Parathyroid adenoma (tissue), 2 donors: ENCODE results near the gene CYP46A1.
"Not testable (repeated sequence)": the region's sequence is repeated elsewhere in the genome, so short reads cannot be mapped to it uniquely, and the experiment has no call there.

Experiments used
- H2AFZ ChIP-seq: fragments of 300-600 bp; sonication (generic); one replicate; pipeline ENCODE4 v1.7.0; 2017; ENCODE audit warnings: antibody characterized with exemption, mild to moderate bottlenecking
- H3K27ac ChIP-seq: fragments of 300-600 bp; sonication (generic); one replicate; pipeline ENCODE4 v1.7.0; 2017
- H3K27me3 ChIP-seq: fragments of 300-600 bp; sonication (generic); one replicate; pipeline ENCODE4 v1.7.0; 2017; ENCODE audit warnings: low read length; ENCODE audit not compliant: control insufficient read depth, insufficient read depth
- H3K36me3 ChIP-seq: fragments of 300-600 bp; sonication (generic); one replicate; pipeline ENCODE4 v1.7.0; 2017; ENCODE audit warnings: low read length; ENCODE audit not compliant: control insufficient read depth, insufficient read depth
- H3K4me1 ChIP-seq: fragments of 300-600 bp; sonication (generic); one replicate; pipeline ENCODE4 v1.7.0; 2017; ENCODE audit warnings: control low read depth
- H3K4me2 ChIP-seq: fragments of 300-600 bp; sonication (generic); one replicate; pipeline ENCODE4 v1.7.0; 2017; ENCODE audit warnings: low read length
- H3K4me3 ChIP-seq: fragments of 300-600 bp; sonication (generic); one replicate; pipeline ENCODE4 v1.7.0; 2017; ENCODE audit warnings: low read depth, low read length
- H3K79me2 ChIP-seq: fragments of 300-600 bp; sonication (generic); one replicate; pipeline ENCODE4 v1.7.0; 2017; ENCODE audit warnings: control low read depth
- H3K9ac ChIP-seq: fragments of 300-600 bp; sonication (generic); one replicate; pipeline ENCODE4 v1.7.0; 2017; ENCODE audit warnings: mild to moderate bottlenecking
- H3K9me3 ChIP-seq: fragments of 300-600 bp; sonication (generic); one replicate; pipeline ENCODE4 v1.7.0; 2017; ENCODE audit warnings: low read length; ENCODE audit not compliant: control insufficient read depth
- CTCF ChIP-seq: fragments of 300-600 bp; sonication (generic); IDR thresholded peaks from one replicate; pipeline ENCODE4 v1.7.0; 2017; ENCODE audit warnings: antibody characterized with exemption, mild to moderate bottlenecking
- donor health status: primary hyperparathyroidism.

CYP46A1 gene

DNA sequence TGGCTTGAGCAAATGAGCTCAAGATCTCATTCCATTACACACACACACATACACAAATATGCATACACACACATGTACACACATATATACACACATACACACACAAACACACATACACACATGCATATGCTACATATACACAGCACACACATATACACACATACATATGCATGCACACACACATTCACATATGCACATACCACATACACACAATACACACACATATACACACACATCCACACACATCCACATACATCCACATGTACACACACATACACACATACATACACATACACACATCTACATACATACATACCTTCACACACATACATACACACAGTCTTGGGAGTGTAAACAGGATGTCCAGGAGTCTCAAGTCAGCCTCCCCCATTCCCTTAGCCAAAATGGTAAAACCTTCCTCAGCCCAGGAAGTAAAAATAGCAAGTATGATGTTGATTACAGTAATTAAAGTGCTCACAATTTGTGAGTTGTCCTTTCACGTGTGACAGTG lies 26.4 kb upstream of the CYP46A1 start:
- no peaks in the 10 kb centered on the region for H3K9me3 ChIP-seq
- H3K27me3 ChIP-seq = no peaks in the 10 kb centered on the region

GRCh38 chr14:99658218-99658845 lies 25.8 kb upstream of the CYP46A1 start:
- H2AFZ ChIP-seq = no peak overlapping the region
- H3K4me3 ChIP-seq = no peak overlapping the region
- H3K4me1 ChIP-seq = peaks cover 7% of the 10 kb centered on the region
- no peak overlapping the region for H3K27ac ChIP-seq
- H3K27me3 ChIP-seq = no peaks in the 10 kb centered on the region
- H3K9me3 ChIP-seq = no peaks in the 10 kb centered on the region
- H3K9ac ChIP-seq = no peak overlapping the region
- TF ChIP-seq CTCF = no peak
- H3K79me2 ChIP-seq = no peaks in the 10 kb centered on the region
- no peaks in the 10 kb centered on the region for H3K36me3 ChIP-seq
- H3K4me2 ChIP-seq = no peak overlapping the region

More for the DNA sequence above, 26.4 kb upstream of the CYP46A1 start:
- TF ChIP-seq CTCF = no peak
- Histone ChIP-seq H3K27ac (no peak overlapping the region), H3K9ac (no peak overlapping the region), H3K4me2 (no peak overlapping the region), H3K4me3 (no peak overlapping the region), H3K36me3 (no peaks in the 10 kb centered on the region), H3K4me1 (peaks cover 7% of the 10 kb centered on the region), H2AFZ (no peak overlapping the region), H3K79me2 (no peaks in the 10 kb centered on the region)

- Histone ChIP-seq H3K9me3 (no peaks in the 10 kb centered on the region), H3K9ac (no peak overlapping the region), H3K79me2 (no peaks in the 10 kb centered on the region), H3K4me3 (no peak overlapping the region), H3K27ac (no peak overlapping the region), H2AFZ (no peak overlapping the region), H3K4me1 (peaks cover 7% of the 10 kb centered on the region), H3K36me3 (no peaks in the 10 kb centered on the region), H3K27me3 (no peaks in the 10 kb centered on the region), H3K4me2 (no peak overlapping the region)
- TF ChIP-seq CTCF = no peak
Observed at GRCh38 chr14:99659333-99659741, 24.8 kb upstream of the CYP46A1 start.

GRCh38 chr14:99660006-99660566 lies 24.0 kb upstream of the CYP46A1 start:
- TF ChIP-seq CTCF = no peak
- Histone ChIP-seq H3K27me3 (no peaks in the 10 kb centered on the region), H2AFZ (peak overlapping the region; percentile 33), H3K9ac (no peak overlapping the region), H3K79me2 (no peaks in the 10 kb centered on the region), H3K4me2 (no peak overlapping the region), H3K4me1 (peaks cover 7% of the 10 kb centered on the region), H3K4me3 (no peak overlapping the region), H3K27ac (no peak overlapping the region), H3K36me3 (no peaks in the 10 kb centered on the region), H3K9me3 (no peaks in the 10 kb centered on the region)

DNA sequence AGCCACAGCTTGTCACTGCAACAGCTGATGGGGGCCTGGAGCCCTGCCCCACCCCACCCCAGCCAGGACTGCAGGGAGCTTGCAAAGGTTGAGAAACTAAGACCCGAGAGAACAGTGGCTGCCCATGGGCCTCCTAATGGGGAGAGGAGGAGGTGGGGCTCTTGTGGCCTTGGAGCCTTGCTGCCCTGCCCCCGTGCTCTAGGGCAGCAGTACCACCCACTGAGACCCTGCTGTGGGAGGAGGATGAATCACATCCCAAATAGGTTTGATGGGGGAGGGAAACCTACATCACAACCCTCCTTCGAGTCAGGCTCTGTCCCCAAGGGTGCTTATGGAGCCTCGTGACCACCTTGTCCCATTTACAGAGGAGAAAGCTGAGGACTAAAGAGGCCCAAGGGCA lies 23.3 kb upstream of the CYP46A1 start:
- H3K4me3 ChIP-seq = no peak overlapping the region
- no peak overlapping the region for H3K9ac ChIP-seq
- H3K4me2 ChIP-seq = no peak overlapping the region

DNA sequence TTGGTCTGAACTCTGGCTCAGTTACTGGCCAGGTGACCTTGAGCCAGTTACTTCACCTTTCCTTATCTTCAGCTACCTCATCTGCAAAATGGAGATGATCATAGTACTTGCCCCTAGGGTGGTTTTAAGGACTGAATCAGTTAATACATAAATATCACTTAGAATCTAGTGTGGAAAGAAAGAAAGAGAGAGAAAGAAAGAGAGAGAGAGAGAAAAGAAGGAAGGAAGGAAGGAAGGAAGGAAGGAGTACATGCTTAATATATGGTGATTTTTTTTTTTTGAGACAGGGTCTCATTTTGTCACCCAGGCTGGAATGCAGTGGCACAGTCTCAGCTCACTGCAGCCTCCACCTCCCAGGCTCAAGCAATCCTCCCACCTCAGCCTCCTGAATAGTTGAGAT lies 22.9 kb upstream of the CYP46A1 start:
- not testable (repeated sequence) for H3K36me3 ChIP-seq, H3K4me2 ChIP-seq, H3K79me2 ChIP-seq, H3K27me3 ChIP-seq, H3K9ac ChIP-seq, H3K27ac ChIP-seq, H2AFZ ChIP-seq, H3K9me3 ChIP-seq, H3K4me1 ChIP-seq, H3K4me3 ChIP-seq

More for the DNA sequence above, 23.3 kb upstream of the CYP46A1 start:
- no peaks in the 10 kb centered on the region for H3K27me3 ChIP-seq
- no peak overlapping the region for H3K27ac ChIP-seq
- no peaks in the 10 kb centered on the region for H3K36me3 ChIP-seq
- no peaks in the 10 kb centered on the region for H3K79me2 ChIP-seq
- H3K4me1 ChIP-seq = peaks cover 7% of the 10 kb centered on the region
- no peak for TF ChIP-seq CTCF
- H2AFZ ChIP-seq = no peak overlapping the region
- no peaks in the 10 kb centered on the region for H3K9me3 ChIP-seq
